ENCODE measurements around the gene GNGT1. TPM values are rescaled to one million over a fixed set of nuclear protein-coding genes. Genes with fewer than 3 reads are reported as not detected.

The GNGT1 gene
- polyA plus RNA-seq, 2 of the 4 experiments (the other 2 are of a cell fraction) = not detected

DNA sequence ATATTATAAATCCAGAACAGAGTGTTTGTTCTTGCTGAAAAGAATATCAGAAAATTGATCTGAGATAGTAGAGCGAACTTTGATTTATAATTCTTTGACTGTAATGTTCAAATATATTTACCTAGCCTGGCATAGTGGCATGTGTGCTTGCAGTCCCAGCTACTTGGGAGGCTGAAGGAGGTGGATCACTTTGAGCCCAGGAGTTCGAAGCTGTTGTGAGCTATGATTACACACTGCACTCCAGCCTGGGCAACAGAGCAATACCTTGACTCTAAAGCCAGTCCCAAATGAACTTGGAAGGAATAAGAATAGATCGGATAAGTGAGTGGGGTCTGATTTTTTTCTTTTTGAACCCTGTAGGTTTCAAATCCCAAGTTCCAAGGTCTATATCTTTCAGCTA, 38.7 kb downstream of the GNGT1 start:
- Histone ChIP-seq H3K27ac (no peak overlapping the region), H3K4me2 (no peak overlapping the region), H3K4me1 (peaks cover 15% of the 10 kb centered on the region), H3K9me3 (no peaks in the 10 kb centered on the region), H3K4me3 (no peak overlapping the region)
- no peak for ATAC-seq
- WGBS (ENCODE audit: missing lambda C conversion rate) = 34% methylated on average over 3 of the region's 3 CpGs
- no peak for FAIRE-seq
- no peak for DNase-seq (ENCODE audit: low read depth in 1 of 2, low spot score in 1 of 2)
- POLR2A ChIA-PET = no interaction called here
- TF ChIP-seq PHF8 (IDR thresholded peaks at IDR 0.05; ENCODE audit: borderline replicate concordance, low read depth) = no peak
- no peak for TF ChIP-seq ZC3H11A (IDR thresholded peaks at IDR 0.05)
- no peak for TF ChIP-seq HOXB13 (CRISPR knock-in tag; IDR thresholded peaks at IDR 0.05; ENCODE audit: low read depth)
- no peak for TF ChIP-seq HDAC2 (IDR thresholded peaks at IDR 0.05)
- TF ChIP-seq EHMT2 (IDR thresholded peaks at IDR 0.05; ENCODE audit: low read depth) = no peak
- TF ChIP-seq HES2 (IDR thresholded peaks at IDR 0.05) = no peak
- TF ChIP-seq POLR2A (IDR thresholded peaks at IDR 0.05; ENCODE audit: low read length) = no peak
- TF ChIP-seq NFE2L2 (conservative IDR thresholded peaks at IDR 0.05; ENCODE audit: low read length) = no peak
- no peak for TF ChIP-seq GATA3 (IDR thresholded peaks at IDR 0.05; ENCODE audit: borderline replicate concordance)
- TF ChIP-seq FOXS1 (CRISPR knock-in tag; IDR thresholded peaks at IDR 0.05) = no peak
- TF ChIP-seq MAZ (IDR thresholded peaks at IDR 0.05; ENCODE audit: borderline replicate concordance, low read depth, low read length) = no peak
- no peak for TF ChIP-seq RCOR1 (IDR thresholded peaks at IDR 0.05; ENCODE audit: low read depth, low read length)
- TF ChIP-seq JUN (IDR thresholded peaks at IDR 0.05) = no peak
- TF ChIP-seq, protein P1, sequence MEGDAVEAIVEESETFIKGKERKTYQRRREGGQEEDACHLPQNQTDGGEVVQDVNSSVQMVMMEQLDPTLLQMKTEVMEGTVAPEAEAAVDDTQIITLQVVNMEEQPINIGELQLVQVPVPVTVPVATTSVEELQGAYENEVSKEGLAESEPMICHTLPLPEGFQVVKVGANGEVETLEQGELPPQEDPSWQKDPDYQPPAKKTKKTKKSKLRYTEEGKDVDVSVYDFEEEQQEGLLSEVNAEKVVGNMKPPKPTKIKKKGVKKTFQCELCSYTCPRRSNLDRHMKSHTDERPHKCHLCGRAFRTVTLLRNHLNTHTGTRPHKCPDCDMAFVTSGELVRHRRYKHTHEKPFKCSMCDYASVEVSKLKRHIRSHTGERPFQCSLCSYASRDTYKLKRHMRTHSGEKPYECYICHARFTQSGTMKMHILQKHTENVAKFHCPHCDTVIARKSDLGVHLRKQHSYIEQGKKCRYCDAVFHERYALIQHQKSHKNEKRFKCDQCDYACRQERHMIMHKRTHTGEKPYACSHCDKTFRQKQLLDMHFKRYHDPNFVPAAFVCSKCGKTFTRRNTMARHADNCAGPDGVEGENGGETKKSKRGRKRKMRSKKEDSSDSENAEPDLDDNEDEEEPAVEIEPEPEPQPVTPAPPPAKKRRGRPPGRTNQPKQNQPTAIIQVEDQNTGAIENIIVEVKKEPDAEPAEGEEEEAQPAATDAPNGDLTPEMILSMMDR (IDR thresholded peaks at IDR 0.05) = no peak
- TF ChIP-seq, protein P2, sequence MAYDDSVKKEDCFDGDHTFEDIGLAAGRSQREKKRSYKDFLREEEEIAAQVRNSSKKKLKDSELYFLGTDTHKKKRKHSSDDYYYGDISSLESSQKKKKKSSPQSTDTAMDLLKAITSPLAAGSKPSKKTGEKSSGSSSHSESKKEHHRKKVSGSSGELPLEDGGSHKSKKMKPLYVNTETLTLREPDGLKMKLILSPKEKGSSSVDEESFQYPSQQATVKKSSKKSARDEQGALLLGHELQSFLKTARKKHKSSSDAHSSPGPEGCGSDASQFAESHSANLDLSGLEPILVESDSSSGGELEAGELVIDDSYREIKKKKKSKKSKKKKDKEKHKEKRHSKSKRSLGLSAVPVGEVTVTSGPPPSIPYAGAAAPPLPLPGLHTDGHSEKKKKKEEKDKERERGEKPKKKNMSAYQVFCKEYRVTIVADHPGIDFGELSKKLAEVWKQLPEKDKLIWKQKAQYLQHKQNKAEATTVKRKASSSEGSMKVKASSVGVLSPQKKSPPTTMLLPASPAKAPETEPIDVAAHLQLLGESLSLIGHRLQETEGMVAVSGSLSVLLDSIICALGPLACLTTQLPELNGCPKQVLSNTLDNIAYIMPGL (CRISPR knock-in tag; IDR thresholded peaks at IDR 0.05; ENCODE audit: borderline replicate concordance) = no peak
- TF ChIP-seq, protein P3, sequence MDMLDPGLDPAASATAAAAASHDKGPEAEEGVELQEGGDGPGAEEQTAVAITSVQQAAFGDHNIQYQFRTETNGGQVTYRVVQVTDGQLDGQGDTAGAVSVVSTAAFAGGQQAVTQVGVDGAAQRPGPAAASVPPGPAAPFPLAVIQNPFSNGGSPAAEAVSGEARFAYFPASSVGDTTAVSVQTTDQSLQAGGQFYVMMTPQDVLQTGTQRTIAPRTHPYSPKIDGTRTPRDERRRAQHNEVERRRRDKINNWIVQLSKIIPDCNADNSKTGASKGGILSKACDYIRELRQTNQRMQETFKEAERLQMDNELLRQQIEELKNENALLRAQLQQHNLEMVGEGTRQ (IDR thresholded peaks at IDR 0.05) = no peak
- no peak for TF ChIP-seq NR3C1 (IDR thresholded peaks at IDR 0.05)
- no peak for TF ChIP-seq CBX8 (IDR thresholded peaks at IDR 0.05)
- CTCF ChIA-PET = no interaction called here

DNA sequence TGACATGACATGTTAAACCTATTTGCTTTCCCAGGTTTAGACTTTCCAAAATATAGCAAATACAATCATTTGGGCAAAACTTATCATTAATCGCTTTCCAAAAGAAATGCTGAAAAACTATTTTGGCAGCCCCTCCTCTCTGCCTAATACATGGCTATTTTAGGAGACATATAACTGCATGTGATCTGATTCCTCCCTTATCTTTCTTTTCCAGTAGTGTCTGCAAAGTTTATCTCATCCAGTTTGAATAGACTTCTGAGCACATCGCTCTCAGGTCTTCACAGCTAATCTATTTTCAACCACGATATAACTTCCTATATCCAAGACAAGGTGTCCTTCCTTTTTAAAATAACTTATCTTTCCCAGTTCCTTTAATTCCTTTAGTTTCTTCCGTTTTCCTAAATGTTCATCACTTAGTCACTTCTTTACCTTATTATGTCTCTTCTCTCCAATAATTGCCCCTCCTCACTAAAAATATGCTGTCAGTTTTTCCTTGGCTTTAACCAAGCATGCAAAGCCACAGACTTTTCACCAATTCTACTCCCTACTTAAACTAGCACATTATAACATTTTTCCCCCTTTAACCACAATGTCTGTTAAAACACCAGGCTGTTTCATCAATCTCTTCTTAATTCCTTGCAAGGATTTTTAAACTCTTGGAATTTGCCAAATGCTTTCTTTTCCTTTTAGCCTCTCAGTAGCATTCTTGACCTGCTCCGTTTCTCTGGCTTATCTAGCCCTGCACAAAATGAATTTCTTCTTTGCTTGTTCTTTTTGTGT, 39.6 kb downstream of the GNGT1 start:
- ATAC-seq (no peak), FAIRE-seq (no peak), DNase-seq (ENCODE audit: low read depth in 1 of 2, low spot score in 1 of 2) (no peak)
- CTCF ChIA-PET = interaction anchor here (0.6 kb wide), 1 partner anchor 270 kb away, joined by 4 read pairs; no protein-coding TSS in a partner anchor
- POLR2A ChIA-PET = no interaction called here
- WGBS (ENCODE audit: missing lambda C conversion rate) = 93% methylated on average over 5 of the region's 5 CpGs
- no peak overlapping the region for H3K4me3 ChIP-seq
- H3K4me1 ChIP-seq = peaks cover 15% of the 10 kb centered on the region
- H3K27ac ChIP-seq = no peak overlapping the region
- H3K9me3 ChIP-seq = no peaks in the 10 kb centered on the region
- no peak overlapping the region for H3K4me2 ChIP-seq
- TF ChIP-seq RFX5 (IDR thresholded peaks at IDR 0.05) (no peak), JUNB (IDR thresholded peaks at IDR 0.05) (no peak), RARB (CRISPR knock-in tag; IDR thresholded peaks at IDR 0.05) (no peak), ZSCAN20 (CRISPR knock-in tag; IDR thresholded peaks at IDR 0.05) (no peak), NFE2L2 (conservative IDR thresholded peaks at IDR 0.05; ENCODE audit: low read length) (no peak), FOSB (CRISPR knock-in tag; IDR thresholded peaks at IDR 0.05) (no peak), REST (IDR thresholded peaks at IDR 0.05) (no peak), JUN (IDR thresholded peaks at IDR 0.05) (no peak), EHF (CRISPR knock-in tag; IDR thresholded peaks at IDR 0.05) (no peak), PHF8 (IDR thresholded peaks at IDR 0.05; ENCODE audit: borderline replicate concordance, low read depth) (no peak)
- TF ChIP-seq, protein P4, sequence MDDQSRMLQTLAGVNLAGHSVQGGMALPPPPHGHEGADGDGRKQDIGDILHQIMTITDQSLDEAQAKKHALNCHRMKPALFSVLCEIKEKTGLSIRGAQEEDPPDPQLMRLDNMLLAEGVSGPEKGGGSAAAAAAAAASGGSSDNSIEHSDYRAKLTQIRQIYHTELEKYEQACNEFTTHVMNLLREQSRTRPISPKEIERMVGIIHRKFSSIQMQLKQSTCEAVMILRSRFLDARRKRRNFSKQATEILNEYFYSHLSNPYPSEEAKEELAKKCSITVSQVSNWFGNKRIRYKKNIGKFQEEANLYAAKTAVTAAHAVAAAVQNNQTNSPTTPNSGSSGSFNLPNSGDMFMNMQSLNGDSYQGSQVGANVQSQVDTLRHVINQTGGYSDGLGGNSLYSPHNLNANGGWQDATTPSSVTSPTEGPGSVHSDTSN (IDR thresholded peaks at IDR 0.05) = no peak
- TF ChIP-seq, protein P2 (CRISPR knock-in tag; IDR thresholded peaks at IDR 0.05; ENCODE audit: borderline replicate concordance) = no peak

All from A549 (cell line).